ENCODE data around the gene VPS52.

DNA sequence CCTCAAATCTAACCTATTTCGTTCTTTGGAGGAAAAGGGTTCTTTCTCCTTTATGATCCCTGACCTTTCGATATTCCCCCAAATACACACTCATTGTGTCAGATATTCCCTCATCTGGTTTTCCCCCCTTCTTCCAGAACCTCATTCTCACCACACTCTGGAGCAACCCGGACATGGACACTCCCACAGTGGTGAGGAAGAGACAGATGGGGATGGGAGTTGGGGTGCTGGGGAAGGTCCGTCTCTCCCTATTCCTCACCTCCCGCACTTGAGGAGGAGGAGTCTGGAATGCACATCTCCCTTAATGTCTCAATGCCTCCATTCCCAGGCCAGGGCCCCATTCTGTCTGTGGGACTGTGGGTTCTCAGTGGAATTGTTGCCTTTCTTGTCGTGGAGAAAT lies 69.7 kb downstream of the VPS52 start:
- TF ChIP-seq, protein P1, sequence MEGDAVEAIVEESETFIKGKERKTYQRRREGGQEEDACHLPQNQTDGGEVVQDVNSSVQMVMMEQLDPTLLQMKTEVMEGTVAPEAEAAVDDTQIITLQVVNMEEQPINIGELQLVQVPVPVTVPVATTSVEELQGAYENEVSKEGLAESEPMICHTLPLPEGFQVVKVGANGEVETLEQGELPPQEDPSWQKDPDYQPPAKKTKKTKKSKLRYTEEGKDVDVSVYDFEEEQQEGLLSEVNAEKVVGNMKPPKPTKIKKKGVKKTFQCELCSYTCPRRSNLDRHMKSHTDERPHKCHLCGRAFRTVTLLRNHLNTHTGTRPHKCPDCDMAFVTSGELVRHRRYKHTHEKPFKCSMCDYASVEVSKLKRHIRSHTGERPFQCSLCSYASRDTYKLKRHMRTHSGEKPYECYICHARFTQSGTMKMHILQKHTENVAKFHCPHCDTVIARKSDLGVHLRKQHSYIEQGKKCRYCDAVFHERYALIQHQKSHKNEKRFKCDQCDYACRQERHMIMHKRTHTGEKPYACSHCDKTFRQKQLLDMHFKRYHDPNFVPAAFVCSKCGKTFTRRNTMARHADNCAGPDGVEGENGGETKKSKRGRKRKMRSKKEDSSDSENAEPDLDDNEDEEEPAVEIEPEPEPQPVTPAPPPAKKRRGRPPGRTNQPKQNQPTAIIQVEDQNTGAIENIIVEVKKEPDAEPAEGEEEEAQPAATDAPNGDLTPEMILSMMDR (IDR thresholded peaks at IDR 0.05): no peak
- TF ChIP-seq POLR2A (IDR thresholded peaks at IDR 0.05): no peak
